Panc1 (cell line): ENCODE measurements around the gene NXT1. TPM values are rescaled to one million over a fixed set of nuclear protein-coding genes. Genes with fewer than 3 reads are reported as not detected.

Experiments
- ATAC-seq: fragments of 200-7000 bp; cut with Tn5 transposase; 2 replicates; pipeline ENCODE4 v1.9.1; 2020; ENCODE audit warnings: mild to moderate bottlenecking, moderate library complexity
- BruUV-seq: library from RNA; stranded (reverse); fragments of 400-500 nt; replicated peaks from 2 replicates; lab custom pipeline; 2021; lab: Mats Ljungman, UMichigan
- CTCF ChIA-PET: fragments of 300-600 bp; sonication (Branson Sonifier 250); formaldehyde crosslinking; loops from one replicate; lab custom pipeline; 2022; ENCODE audit warnings: antibody characterized with exemption; lab: Charles Lee
- POLR2A ChIA-PET: fragments of 300-600 bp; sonication (Branson Sonifier 250); formaldehyde crosslinking; loops from one replicate; lab custom pipeline; 2022; ENCODE audit warnings: antibody characterized with exemption; lab: Charles Lee
- DNase-seq: peaks from one replicate; pipeline ENCODE4 v3.0.0-alpha.2; 2010; ENCODE audit warnings: low read depth, low spot score
- H3K27ac ChIP-seq: 2 replicates; pipeline ENCODE4 v1.5.1; 2011; ENCODE audit warnings: mild to moderate bottlenecking, low read length, inconsistent platforms
- H3K27me3 ChIP-seq: fragments of 200-500 bp; sonication (Bioruptor generic); 2 replicates; pipeline ENCODE4 v1.6.0; 2014; ENCODE audit warnings: low read length, inconsistent platforms; ENCODE audit not compliant: control insufficient read depth, insufficient read depth
- H3K36me3 ChIP-seq: fragments of 200-500 bp; sonication (Bioruptor generic); 2 replicates; pipeline ENCODE4 v1.5.1; 2014; ENCODE audit warnings: inconsistent platforms, mild to moderate bottlenecking, low read length, moderate library complexity; ENCODE audit not compliant: control insufficient read depth, insufficient read depth
- H3K4me1 ChIP-seq: 2 replicates; pipeline ENCODE4 v1.5.1; 2011; ENCODE audit warnings: inconsistent platforms, mild to moderate bottlenecking, low read length, moderate library complexity; ENCODE audit not compliant: control insufficient read depth, insufficient read depth
- H3K4me3 ChIP-seq, 2 experiments: 2 replicates each; pipeline ENCODE4 v1.5.1; 2011 to 2012; ENCODE audit warnings: low read depth in 2 of 2, low read length in 2 of 2, mild to moderate bottlenecking in 2 of 2, inconsistent platforms in 1 of 2, moderate library complexity in 1 of 2
- H3K9me3 ChIP-seq: fragments of 200-500 bp; sonication (Bioruptor generic); 2 replicates; pipeline ENCODE4 v1.5.1; 2014; ENCODE audit warnings: low read depth, mild to moderate bottlenecking, inconsistent platforms, low read length, moderate library complexity; ENCODE audit not compliant: control insufficient read depth, insufficient read depth
- POLR2AphosphoS5 ChIP-seq: IDR thresholded peaks from 2 replicates; pipeline ENCODE4 v1.6.1; 2012; ENCODE audit warnings: mild to moderate bottlenecking, low read depth, low read length, moderate library complexity
- SIN3A ChIP-seq: IDR thresholded peaks from 2 replicates; pipeline ENCODE4 v1.6.1; 2012; ENCODE audit warnings: low read depth, mild to moderate bottlenecking, low read length, moderate library complexity, borderline replicate concordance; ENCODE audit not compliant: insufficient read depth
- TCF7L2 ChIP-seq: IDR thresholded peaks from 2 replicates; pipeline ENCODE4 v1.6.1; 2011; ENCODE audit warnings: mild to moderate bottlenecking, low read depth, low read length, inconsistent platforms
- in situ Hi-C: cut with HindIII; loops from 2 replicates; pipeline ENCODE4 v1.10.0; 2016; ENCODE audit warnings: low sequenced_read_pairs, low pct_unique_long_range_greater_than_20kb
- intact Hi-C: fragments of 100-400 bp; cut with micrococcal nuclease; formaldehyde crosslinking; loops from one replicate; pipeline ENCODE4 v1.10.0; 2022; ENCODE audit not compliant: unreplicated experiment
- total RNA-seq: library from RNA; stranded (reverse); gene quantifications from one replicate; pipeline ENCODE4 v1.2.1, GENCODE V29; 2021; ENCODE audit not compliant: unreplicated experiment
- TF ChIP-seq, protein P1 (sequence below): fragments of 450-650 bp; IDR thresholded peaks from 2 replicates; pipeline ENCODE4 v1.5.1; 2017; ENCODE audit warnings: mild to moderate bottlenecking
- TF ChIP-seq, protein P2 (sequence below), 2 experiments: IDR thresholded peaks; 2 replicates each; pipeline ENCODE4 v1.6.1; 2011 to 2012; ENCODE audit warnings: low read depth in 2 of 2, control low read depth in 1 of 2, low read length in 1 of 2, mild to moderate bottlenecking in 1 of 2, moderate library complexity in 1 of 2; ENCODE audit not compliant: insufficient read depth in 1 of 2

Gene NXT1
- total RNA-seq, 1 experiment from 2014 or later, result 31.3 TPM

GRCh38 chr20:23314699-23315098 lies 35.9 kb upstream of the NXT1 start:
- Histone ChIP-seq H3K27me3 (no peaks in the 10 kb centered on the region), H3K4me3 (no peak overlapping the region), H3K36me3 (no peaks in the 10 kb centered on the region), H3K4me1 (no peaks in the 10 kb centered on the region), H3K9me3 (no peaks in the 10 kb centered on the region), H3K27ac (no peak overlapping the region)
- TF ChIP-seq TCF7L2, result no peak
- in situ Hi-C loops, result no loop called here
- POLR2A ChIA-PET, result no interaction called here
- ATAC-seq (no peak), DNase-seq (no peak)
- intact Hi-C loops, result no loop called here
- BruUV-seq, result no TSS peak
- CTCF ChIA-PET, result no interaction called here

- H3K36me3 ChIP-seq, result no peaks in the 10 kb centered on the region
- BruUV-seq, result no TSS peak
- H3K4me1 ChIP-seq, result no peaks in the 10 kb centered on the region
- DNase-seq (no peak), ATAC-seq (no peak)
- in situ Hi-C loops (no loop called here), intact Hi-C loops (no loop called here)
- no peaks in the 10 kb centered on the region for H3K27me3 ChIP-seq
- TF ChIP-seq, protein P1, sequence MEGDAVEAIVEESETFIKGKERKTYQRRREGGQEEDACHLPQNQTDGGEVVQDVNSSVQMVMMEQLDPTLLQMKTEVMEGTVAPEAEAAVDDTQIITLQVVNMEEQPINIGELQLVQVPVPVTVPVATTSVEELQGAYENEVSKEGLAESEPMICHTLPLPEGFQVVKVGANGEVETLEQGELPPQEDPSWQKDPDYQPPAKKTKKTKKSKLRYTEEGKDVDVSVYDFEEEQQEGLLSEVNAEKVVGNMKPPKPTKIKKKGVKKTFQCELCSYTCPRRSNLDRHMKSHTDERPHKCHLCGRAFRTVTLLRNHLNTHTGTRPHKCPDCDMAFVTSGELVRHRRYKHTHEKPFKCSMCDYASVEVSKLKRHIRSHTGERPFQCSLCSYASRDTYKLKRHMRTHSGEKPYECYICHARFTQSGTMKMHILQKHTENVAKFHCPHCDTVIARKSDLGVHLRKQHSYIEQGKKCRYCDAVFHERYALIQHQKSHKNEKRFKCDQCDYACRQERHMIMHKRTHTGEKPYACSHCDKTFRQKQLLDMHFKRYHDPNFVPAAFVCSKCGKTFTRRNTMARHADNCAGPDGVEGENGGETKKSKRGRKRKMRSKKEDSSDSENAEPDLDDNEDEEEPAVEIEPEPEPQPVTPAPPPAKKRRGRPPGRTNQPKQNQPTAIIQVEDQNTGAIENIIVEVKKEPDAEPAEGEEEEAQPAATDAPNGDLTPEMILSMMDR, result no peak
- TF ChIP-seq SIN3A, result no peak
- TF ChIP-seq, protein P2, sequence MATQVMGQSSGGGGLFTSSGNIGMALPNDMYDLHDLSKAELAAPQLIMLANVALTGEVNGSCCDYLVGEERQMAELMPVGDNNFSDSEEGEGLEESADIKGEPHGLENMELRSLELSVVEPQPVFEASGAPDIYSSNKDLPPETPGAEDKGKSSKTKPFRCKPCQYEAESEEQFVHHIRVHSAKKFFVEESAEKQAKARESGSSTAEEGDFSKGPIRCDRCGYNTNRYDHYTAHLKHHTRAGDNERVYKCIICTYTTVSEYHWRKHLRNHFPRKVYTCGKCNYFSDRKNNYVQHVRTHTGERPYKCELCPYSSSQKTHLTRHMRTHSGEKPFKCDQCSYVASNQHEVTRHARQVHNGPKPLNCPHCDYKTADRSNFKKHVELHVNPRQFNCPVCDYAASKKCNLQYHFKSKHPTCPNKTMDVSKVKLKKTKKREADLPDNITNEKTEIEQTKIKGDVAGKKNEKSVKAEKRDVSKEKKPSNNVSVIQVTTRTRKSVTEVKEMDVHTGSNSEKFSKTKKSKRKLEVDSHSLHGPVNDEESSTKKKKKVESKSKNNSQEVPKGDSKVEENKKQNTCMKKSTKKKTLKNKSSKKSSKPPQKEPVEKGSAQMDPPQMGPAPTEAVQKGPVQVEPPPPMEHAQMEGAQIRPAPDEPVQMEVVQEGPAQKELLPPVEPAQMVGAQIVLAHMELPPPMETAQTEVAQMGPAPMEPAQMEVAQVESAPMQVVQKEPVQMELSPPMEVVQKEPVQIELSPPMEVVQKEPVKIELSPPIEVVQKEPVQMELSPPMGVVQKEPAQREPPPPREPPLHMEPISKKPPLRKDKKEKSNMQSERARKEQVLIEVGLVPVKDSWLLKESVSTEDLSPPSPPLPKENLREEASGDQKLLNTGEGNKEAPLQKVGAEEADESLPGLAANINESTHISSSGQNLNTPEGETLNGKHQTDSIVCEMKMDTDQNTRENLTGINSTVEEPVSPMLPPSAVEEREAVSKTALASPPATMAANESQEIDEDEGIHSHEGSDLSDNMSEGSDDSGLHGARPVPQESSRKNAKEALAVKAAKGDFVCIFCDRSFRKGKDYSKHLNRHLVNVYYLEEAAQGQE (IDR thresholded peaks at IDR 0.05; ENCODE audit: insufficient read depth in 1 of 2, low read depth in 2 of 2, low read length in 1 of 2), result no peak
- no peak for TF ChIP-seq POLR2AphosphoS5
- TF ChIP-seq TCF7L2, result no peak
- POLR2A ChIA-PET, result no interaction called here
- no peak overlapping the region for H3K4me3 ChIP-seq
- H3K27ac ChIP-seq, result no peak overlapping the region
- no peaks in the 10 kb centered on the region for H3K9me3 ChIP-seq
- CTCF ChIA-PET, result no interaction called here
Measured at GRCh38 chr20:23315099-23315498, 35.5 kb upstream of the NXT1 start.

DNA sequence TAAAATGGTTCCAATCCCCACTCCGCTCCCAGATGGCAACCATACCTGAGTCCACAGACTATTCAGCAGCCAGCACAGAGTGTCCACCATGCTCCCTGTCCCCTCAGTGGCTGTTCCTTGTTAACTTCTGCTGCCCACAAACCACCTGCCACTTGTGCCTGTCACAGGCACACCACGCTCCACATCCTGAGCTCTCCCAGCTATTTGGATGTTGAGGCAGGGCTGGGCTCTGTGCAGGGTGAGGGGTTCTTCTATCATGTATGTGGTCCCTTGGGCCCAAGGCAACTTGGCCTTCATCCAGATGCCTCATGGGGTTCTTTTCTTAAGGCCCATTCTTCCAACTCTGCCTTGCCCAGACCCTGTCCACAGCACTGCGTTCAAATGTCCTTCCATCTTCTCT lies 34.0 kb upstream of the NXT1 start:
- Histone ChIP-seq H3K27ac (no peak overlapping the region), H3K27me3 (no peaks in the 10 kb centered on the region), H3K4me3 (no peak overlapping the region), H3K4me1 (no peaks in the 10 kb centered on the region), H3K36me3 (no peaks in the 10 kb centered on the region), H3K9me3 (no peaks in the 10 kb centered on the region)
- CTCF ChIA-PET, result no interaction called here
- TF ChIP-seq, protein P1, result no peak
- no peak for TF ChIP-seq TCF7L2
- TF ChIP-seq SIN3A, result no peak
- no peak for TF ChIP-seq POLR2AphosphoS5
- TF ChIP-seq, protein P2 (IDR thresholded peaks at IDR 0.05; ENCODE audit: insufficient read depth in 1 of 2, low read depth in 2 of 2, low read length in 1 of 2), result no peak
- ATAC-seq, result no peak
- DNase-seq, result no peak
- in situ Hi-C loops (no loop called here), intact Hi-C loops (no loop called here)
- BruUV-seq, result no TSS peak
- POLR2A ChIA-PET, result no interaction called here
